Measurements from ENCODE around the gene CDC27. TPM values are rescaled to one million over a fixed set of nuclear protein-coding genes. Genes with fewer than 3 reads are reported as not detected.

Gene CDC27
- total RNA-seq, 2 experiments from 2014 or later: 44.5 to 48.6 TPM

Other genes starting within 250 kb of the CDC27 start
- not detected for gene RPRML, start 210.0 kb downstream of the CDC27 start, total RNA-seq
- not detected for gene MYL4, start 20.1 kb upstream of the CDC27 start, total RNA-seq
- not detected for gene ITGB3, start 64.5 kb upstream of the CDC27 start, total RNA-seq
- 10 to 100 TPM; 10.7 to 13.1 TPM for gene EFCAB13, start 134.7 kb upstream of the CDC27 start, total RNA-seq

All from CD8-positive, alpha-beta T cell (primary cell).